Kidney (tissue), 14 donors: ENCODE results near the gene NAP1L4. TPM values are rescaled to one million over a fixed set of nuclear protein-coding genes. Genes with fewer than 3 reads are reported as not detected.

Experiments
- DNase-seq, 5 donors: peaks; one replicate each; pipeline ENCODE4 v3.0.0-alpha.2; 2013 to 2020
- FAIRE-seq: peaks from 2 replicates; lab custom pipeline; 2012; peaks lifted over from hg19 to GRCh38; lab: Jason Lieb, UNC
- H3K27ac ChIP-seq, 2 donors: one replicate each; pipeline ENCODE4 v1.7.0; 2013; ENCODE audit warnings: low read depth in 2 of 2, low read length in 2 of 2, inconsistent platforms in 1 of 2
- H3K27me3 ChIP-seq: one replicate; pipeline ENCODE4 v1.7.1; 2013; ENCODE audit warnings: low read length, inconsistent platforms; ENCODE audit not compliant: control insufficient read depth, insufficient read depth
- H3K36me3 ChIP-seq, 3 donors: one replicate each; pipeline versions ENCODE4 v1.7.0 to v1.7.1; 2013; ENCODE audit warnings: low read length in 3 of 3, control low read depth in 1 of 3, inconsistent platforms in 1 of 3; ENCODE audit not compliant: insufficient read depth in 3 of 3, control insufficient read depth in 2 of 3
- H3K4me1 ChIP-seq, 3 donors: one replicate each; pipeline versions ENCODE4 v1.7.0 to v1.7.1; 2013; ENCODE audit warnings: low read length in 3 of 3, inconsistent platforms in 1 of 3, low read depth in 1 of 3; ENCODE audit not compliant: control insufficient read depth in 2 of 3, insufficient read depth in 2 of 3
- H3K4me3 ChIP-seq, 3 donors: one replicate each; pipeline versions ENCODE4 v1.7.0 to v1.8.1; 2013; ENCODE audit warnings: low read length in 3 of 3, control low read depth in 1 of 3, inconsistent platforms in 1 of 3
- H3K9ac ChIP-seq, 3 donors: one replicate each; pipeline versions ENCODE4 v1.7.0 to v1.7.1; 2013; ENCODE audit warnings: low read length in 3 of 3, control low read depth in 1 of 3, inconsistent platforms in 1 of 3
- H3K9me3 ChIP-seq, 3 donors: one replicate each; pipeline versions ENCODE4 v1.7.0 to v1.7.1; 2013; ENCODE audit warnings: low read length in 3 of 3, control low read depth in 1 of 3, inconsistent platforms in 1 of 3; ENCODE audit not compliant: control insufficient read depth in 2 of 3, insufficient read depth in 1 of 3
- CTCF ChIP-seq: IDR thresholded peaks from 3 replicates; pipeline ENCODE4 v1.5.1; 2012; ENCODE audit warnings: mild to moderate bottlenecking, moderate library complexity, borderline replicate concordance; ENCODE audit not compliant: insufficient read depth; ENCODE audit errors: extremely low read depth
- intact Hi-C: fragments of 100-400 bp; cut with DNase I; formaldehyde crosslinking; loops from one replicate; pipeline ENCODE4 v1.11.1; 2022
- polyA plus RNA-seq: library from polyadenylated mRNA; stranded (reverse); fragments of 350-450 nt; fragmentation: Illumina TruSeq; extraction: RNeasy Lipid Tissue Mini Kit (QIAGEN cat#74804); gene quantifications from one replicate; pipeline ENCODE4 v1.2.3, GENCODE V29; 2014; ENCODE audit warnings: low read depth, low replicate concordance; ENCODE audit not compliant: insufficient read depth
- total RNA-seq: library from RNA; stranded (reverse); fragmentation: NEBNext Ultra II Directional; extraction: Animal tissue kit (Norgen Biotek cat#: 25700); gene quantifications from one replicate; pipeline ENCODE4 v1.2.1, GENCODE V29; 2021
- donor health status: control.
- donor health status: control.
- donor health status: control.
- donor health status: control.
- donor health status: control.
- donor health status: DM: yes; HTN: yes; CAD: no.
- donor health status: Normal renal cell carcinoma (clear cell type).

The NAP1L4 gene
- total and polyA plus RNA-seq, 2 donors from 2014 or later, result 120 to 133 TPM

GRCh38 chr11:2996976-2997375, 4.8 kb upstream of the NAP1L4 start:
- no peak overlapping the region for H3K4me3 ChIP-seq
- no peak for TF ChIP-seq CTCF
- H3K9me3 ChIP-seq, result no peaks in the 10 kb centered on the region
- H3K27me3 ChIP-seq, result no peaks in the 10 kb centered on the region
- no peak overlapping the region for H3K9ac ChIP-seq
- H3K36me3 ChIP-seq, result no peaks in the 10 kb centered on the region
- DNase-seq, result peak in 3 of 5 donors; percentile 19 to 31 (median 30)
- H3K4me1 ChIP-seq, result peaks cover 0 to 25% (median 18%) of the 10 kb centered on the region in 3 donors
- intact Hi-C loops, result no loop called here
- H3K27ac ChIP-seq, result no peak overlapping the region
- FAIRE-seq, result no peak

- no peak overlapping the region for H3K27ac ChIP-seq
- peaks cover 0 to 17% (median 8%) of the 10 kb centered on the region in 3 donors for H3K4me1 ChIP-seq
- no peak overlapping the region for H3K4me3 ChIP-seq
- peak in 1 of 5 donors; percentile 32 for DNase-seq
- no peak for FAIRE-seq
- no peaks in the 10 kb centered on the region for H3K36me3 ChIP-seq
- H3K9me3 ChIP-seq, result no peaks in the 10 kb centered on the region
- no peak for TF ChIP-seq CTCF
- H3K9ac ChIP-seq, result no peak overlapping the region
- H3K27me3 ChIP-seq, result no peaks in the 10 kb centered on the region
- intact Hi-C loops, result no loop called here
Observed at GRCh38 chr11:2995893-2996554, 3.9 kb upstream of the NAP1L4 start.

GRCh38 chr11:2995031-2995561, 3.0 kb upstream of the NAP1L4 start:
- Histone ChIP-seq H3K9ac (no peak overlapping the region), H3K4me1 (peaks cover 0 to 14% (median 4%) of the 10 kb centered on the region in 3 donors), H3K4me3 (no peak overlapping the region), H3K36me3 (no peaks in the 10 kb centered on the region), H3K9me3 (no peaks in the 10 kb centered on the region), H3K27me3 (no peaks in the 10 kb centered on the region), H3K27ac (no peak overlapping the region)
- DNase-seq (peak in 1 of 5 donors; percentile 22), FAIRE-seq (no peak)
- no peak for TF ChIP-seq CTCF
- intact Hi-C loops, result no loop called here
